ENCODE measurements around the gene GRP.

DNA sequence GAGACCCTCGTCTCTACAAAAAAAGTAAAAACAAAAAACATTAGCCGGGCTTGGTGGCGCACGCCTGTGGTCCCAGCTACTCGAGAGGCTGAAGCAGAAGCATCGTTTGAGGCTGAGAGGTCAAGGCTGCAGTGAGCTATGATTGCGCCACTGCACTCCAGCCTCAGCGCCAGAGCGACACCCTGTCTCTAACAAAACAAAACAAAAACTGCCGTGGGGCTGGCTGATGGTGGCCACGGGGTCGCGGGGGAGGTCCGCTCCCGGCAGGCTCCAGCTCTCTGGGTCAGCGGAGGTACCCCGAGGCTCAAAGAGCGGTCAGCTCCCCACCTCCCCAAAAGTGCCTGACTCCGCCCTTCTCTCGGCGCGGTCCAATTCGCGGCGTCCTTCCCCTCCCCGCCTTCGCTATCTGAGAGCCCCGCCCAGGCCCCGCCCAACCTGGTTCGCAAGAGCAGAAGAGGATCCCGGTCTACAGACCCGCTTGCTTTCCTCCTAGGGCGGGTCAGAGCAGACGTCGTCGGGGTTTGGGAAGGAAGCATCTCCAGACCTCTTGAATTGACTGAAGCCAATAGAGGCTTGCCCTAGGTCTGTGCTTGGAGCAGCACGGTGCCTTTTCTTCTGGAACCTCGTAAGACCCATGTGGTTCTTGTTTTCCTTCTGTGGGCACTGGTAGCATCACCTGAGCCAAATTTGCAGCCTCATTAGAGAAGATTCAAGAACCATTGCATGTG lies 45.5 kb downstream of the GRP start:
- no peak for TF ChIP-seq RARB (CRISPR knock-in tag; IDR thresholded peaks at IDR 0.05)
- TF ChIP-seq, protein P1, sequence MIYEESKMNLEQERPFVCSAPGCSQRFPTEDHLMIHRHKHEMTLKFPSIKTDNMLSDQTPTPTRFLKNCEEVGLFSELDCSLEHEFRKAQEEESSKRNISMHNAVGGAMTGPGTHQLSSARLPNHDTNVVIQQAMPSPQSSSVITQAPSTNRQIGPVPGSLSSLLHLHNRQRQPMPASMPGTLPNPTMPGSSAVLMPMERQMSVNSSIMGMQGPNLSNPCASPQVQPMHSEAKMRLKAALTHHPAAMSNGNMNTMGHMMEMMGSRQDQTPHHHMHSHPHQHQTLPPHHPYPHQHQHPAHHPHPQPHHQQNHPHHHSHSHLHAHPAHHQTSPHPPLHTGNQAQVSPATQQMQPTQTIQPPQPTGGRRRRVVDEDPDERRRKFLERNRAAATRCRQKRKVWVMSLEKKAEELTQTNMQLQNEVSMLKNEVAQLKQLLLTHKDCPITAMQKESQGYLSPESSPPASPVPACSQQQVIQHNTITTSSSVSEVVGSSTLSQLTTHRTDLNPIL (CRISPR knock-in tag; IDR thresholded peaks at IDR 0.05; ENCODE audit: low read depth) = no peak
- no peak for TF ChIP-seq TOX (CRISPR knock-in tag; IDR thresholded peaks at IDR 0.05; ENCODE audit: borderline replicate concordance)
- TF ChIP-seq, protein P2, sequence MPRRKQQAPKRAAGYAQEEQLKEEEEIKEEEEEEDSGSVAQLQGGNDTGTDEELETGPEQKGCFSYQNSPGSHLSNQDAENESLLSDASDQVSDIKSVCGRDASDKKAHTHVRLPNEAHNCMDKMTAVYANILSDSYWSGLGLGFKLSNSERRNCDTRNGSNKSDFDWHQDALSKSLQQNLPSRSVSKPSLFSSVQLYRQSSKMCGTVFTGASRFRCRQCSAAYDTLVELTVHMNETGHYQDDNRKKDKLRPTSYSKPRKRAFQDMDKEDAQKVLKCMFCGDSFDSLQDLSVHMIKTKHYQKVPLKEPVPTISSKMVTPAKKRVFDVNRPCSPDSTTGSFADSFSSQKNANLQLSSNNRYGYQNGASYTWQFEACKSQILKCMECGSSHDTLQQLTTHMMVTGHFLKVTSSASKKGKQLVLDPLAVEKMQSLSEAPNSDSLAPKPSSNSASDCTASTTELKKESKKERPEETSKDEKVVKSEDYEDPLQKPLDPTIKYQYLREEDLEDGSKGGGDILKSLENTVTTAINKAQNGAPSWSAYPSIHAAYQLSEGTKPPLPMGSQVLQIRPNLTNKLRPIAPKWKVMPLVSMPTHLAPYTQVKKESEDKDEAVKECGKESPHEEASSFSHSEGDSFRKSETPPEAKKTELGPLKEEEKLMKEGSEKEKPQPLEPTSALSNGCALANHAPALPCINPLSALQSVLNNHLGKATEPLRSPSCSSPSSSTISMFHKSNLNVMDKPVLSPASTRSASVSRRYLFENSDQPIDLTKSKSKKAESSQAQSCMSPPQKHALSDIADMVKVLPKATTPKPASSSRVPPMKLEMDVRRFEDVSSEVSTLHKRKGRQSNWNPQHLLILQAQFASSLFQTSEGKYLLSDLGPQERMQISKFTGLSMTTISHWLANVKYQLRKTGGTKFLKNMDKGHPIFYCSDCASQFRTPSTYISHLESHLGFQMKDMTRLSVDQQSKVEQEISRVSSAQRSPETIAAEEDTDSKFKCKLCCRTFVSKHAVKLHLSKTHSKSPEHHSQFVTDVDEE (CRISPR knock-in tag; IDR thresholded peaks at IDR 0.05) = no peak
- no peak for TF ChIP-seq ESRRG (CRISPR knock-in tag; IDR thresholded peaks at IDR 0.05)
- TF ChIP-seq, protein P3, sequence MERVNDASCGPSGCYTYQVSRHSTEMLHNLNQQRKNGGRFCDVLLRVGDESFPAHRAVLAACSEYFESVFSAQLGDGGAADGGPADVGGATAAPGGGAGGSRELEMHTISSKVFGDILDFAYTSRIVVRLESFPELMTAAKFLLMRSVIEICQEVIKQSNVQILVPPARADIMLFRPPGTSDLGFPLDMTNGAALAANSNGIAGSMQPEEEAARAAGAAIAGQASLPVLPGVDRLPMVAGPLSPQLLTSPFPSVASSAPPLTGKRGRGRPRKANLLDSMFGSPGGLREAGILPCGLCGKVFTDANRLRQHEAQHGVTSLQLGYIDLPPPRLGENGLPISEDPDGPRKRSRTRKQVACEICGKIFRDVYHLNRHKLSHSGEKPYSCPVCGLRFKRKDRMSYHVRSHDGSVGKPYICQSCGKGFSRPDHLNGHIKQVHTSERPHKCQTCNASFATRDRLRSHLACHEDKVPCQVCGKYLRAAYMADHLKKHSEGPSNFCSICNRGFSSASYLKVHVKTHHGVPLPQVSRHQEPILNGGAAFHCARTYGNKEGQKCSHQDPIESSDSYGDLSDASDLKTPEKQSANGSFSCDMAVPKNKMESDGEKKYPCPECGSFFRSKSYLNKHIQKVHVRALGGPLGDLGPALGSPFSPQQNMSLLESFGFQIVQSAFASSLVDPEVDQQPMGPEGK (CRISPR knock-in tag; IDR thresholded peaks at IDR 0.05; ENCODE audit: borderline replicate concordance) = no peak
- no peak for TF ChIP-seq ISL1 (CRISPR knock-in tag; IDR thresholded peaks at IDR 0.05)
- TF ChIP-seq ZFP3 (CRISPR knock-in tag; IDR thresholded peaks at IDR 0.05) = no peak
- TF ChIP-seq ZNF565 (CRISPR knock-in tag; conservative IDR thresholded peaks at IDR 0.05; ENCODE audit: low read depth) = no peak
- TF ChIP-seq OSR1 (CRISPR knock-in tag; IDR thresholded peaks at IDR 0.05) = no peak
